ENCODE data around the gene VIPR1.

DNA sequence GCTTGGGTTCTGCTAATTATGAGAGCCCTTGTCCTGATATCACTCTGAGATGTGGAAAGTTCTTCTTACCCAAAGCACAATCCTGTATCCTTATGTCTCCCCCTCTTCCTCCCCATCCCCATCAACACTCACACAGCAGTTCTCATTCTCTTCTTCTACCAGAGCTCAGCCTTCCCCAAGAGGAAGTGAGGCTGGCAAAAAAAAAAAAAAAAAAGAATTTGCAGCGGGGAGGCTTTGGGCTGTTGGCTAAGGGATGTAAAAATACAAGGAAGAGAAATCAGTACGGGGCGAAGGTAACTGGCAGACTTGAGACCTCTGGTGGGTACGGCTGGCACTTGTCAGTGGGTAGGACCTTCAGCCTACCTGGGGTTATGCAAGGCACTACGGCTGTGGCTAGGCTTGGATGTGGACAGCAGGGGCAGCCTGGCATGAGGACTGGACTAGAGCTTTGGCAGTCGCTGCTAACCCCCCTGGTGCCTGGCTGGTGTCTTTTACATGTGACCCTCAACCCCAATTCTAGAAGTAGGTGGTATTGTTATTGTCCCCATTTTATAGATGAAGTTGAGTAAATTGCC lies 5.4 kb downstream of the VIPR1 start:
- TF ChIP-seq, protein P1, sequence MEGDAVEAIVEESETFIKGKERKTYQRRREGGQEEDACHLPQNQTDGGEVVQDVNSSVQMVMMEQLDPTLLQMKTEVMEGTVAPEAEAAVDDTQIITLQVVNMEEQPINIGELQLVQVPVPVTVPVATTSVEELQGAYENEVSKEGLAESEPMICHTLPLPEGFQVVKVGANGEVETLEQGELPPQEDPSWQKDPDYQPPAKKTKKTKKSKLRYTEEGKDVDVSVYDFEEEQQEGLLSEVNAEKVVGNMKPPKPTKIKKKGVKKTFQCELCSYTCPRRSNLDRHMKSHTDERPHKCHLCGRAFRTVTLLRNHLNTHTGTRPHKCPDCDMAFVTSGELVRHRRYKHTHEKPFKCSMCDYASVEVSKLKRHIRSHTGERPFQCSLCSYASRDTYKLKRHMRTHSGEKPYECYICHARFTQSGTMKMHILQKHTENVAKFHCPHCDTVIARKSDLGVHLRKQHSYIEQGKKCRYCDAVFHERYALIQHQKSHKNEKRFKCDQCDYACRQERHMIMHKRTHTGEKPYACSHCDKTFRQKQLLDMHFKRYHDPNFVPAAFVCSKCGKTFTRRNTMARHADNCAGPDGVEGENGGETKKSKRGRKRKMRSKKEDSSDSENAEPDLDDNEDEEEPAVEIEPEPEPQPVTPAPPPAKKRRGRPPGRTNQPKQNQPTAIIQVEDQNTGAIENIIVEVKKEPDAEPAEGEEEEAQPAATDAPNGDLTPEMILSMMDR (IDR thresholded peaks at IDR 0.05) = no peak
- TF ChIP-seq REST (IDR thresholded peaks at IDR 0.05; ENCODE audit: insufficient read depth in 1 of 2, low read depth in 2 of 2, low read length in 1 of 2) (no peak), POLR2AphosphoS5 (IDR thresholded peaks at IDR 0.05; ENCODE audit: low read depth, low read length) (no peak), TCF7L2 (IDR thresholded peaks at IDR 0.05; ENCODE audit: low read depth, low read length) (no peak)

All from Panc1 (cell line).